ENCODE results near the gene TTBK2.

Gene TTBK2

DNA sequence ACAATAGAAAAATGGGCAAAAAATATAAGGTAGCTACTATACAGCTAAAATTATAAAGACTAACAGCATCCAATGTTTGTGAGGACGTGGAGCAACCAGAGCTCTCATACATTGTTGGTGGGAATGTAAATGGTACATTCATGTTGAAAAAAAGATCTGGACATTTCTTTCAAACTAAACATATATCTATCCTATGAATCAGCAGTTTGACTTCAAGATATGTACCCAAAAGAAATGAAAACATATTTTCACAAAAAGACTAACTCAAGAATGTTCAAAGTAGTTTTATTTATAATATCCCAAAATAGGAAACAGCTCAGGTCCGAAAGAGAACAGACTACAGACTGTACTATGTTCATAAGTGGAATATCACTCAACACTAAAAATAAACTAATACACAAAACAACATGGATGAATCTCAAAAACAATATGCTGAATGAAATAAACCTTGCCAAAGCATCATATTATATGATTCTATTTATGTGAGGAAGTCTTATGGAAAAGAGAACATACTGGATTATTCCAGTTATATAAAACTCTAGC is 8.8 kb upstream of the TTBK2 start:
- Mint-ChIP-seq H3K4me3 (no peak overlapping the region), H3K9me3 (no peaks in the 10 kb centered on the region), H3K36me3 (ENCODE audit: low read depth) (no peaks in the 10 kb centered on the region), H3K27me3 (ENCODE audit: low read depth) (no peaks in the 10 kb centered on the region), H3K4me1 (no peaks in the 10 kb centered on the region), H3K27ac (no peak overlapping the region)
- TF ChIP-seq CTCF (IDR thresholded peaks at IDR 0.05; ENCODE audit: unreplicated experiment in 3 of 3): no peak

- Mint-ChIP-seq H3K9me3 (no peaks in the 10 kb centered on the region), H3K27ac (peak overlapping the region in 2 of 3 experiments; percentile 14 to 63), H3K36me3 (ENCODE audit: low read depth) (no peaks in the 10 kb centered on the region), H3K27me3 (ENCODE audit: low read depth) (no peaks in the 10 kb centered on the region), H3K4me1 (peaks cover 18% of the 10 kb centered on the region), H3K4me3 (peak overlapping the region; percentile 91 to 93 (median 93))
- no peak for TF ChIP-seq CTCF (IDR thresholded peaks at IDR 0.05; ENCODE audit: unreplicated experiment in 3 of 3)
Observed at GRCh38 chr15:42921342-42921731, 759 bp upstream of the TTBK2 start.

DNA sequence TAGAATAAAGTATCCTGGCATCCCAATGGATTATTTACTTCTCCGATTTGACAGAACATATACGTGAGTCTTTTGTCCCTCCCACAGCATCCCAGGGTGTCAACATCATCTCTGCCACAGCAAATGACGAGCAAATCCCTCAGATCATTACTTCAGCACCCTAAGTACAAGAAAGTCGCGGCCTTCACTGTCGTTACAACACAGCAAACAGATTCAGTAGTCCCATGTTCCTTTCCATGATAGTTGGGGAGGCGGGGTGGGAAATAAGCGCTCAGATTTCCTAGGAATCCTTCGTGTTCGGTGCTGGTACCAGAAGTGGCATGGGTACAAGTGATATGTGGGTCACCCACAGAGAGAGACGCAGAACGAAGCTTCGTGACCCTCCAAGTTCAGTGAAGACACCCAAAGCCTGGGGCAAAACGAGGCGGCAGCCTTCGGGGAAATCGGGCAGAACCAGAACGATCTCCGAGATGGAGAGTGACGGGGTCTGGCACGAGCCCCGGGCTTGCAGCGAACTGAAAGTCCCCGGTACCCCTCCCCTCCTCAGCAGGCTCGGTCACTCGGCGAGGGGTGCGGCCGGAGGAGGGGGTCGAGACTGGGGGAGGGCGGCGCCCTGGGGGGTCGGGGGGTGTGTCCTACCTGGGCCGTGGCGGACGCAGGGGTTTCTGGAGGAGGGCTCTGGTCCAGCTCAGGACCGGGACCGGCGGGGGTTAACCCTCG is 619 bp downstream of the TTBK2 start:
- peak overlapping the region; percentile 55 to 78 (median 76) for H3K27ac Mint-ChIP-seq
- no peaks in the 10 kb centered on the region for H3K9me3 Mint-ChIP-seq
- H3K4me1 Mint-ChIP-seq: peaks cover 19% of the 10 kb centered on the region
- H3K27me3 Mint-ChIP-seq (ENCODE audit: low read depth): no peaks in the 10 kb centered on the region
- no peak for TF ChIP-seq CTCF (IDR thresholded peaks at IDR 0.05; ENCODE audit: unreplicated experiment in 3 of 3)
- peak overlapping the region; percentile 91 to 96 (median 95) for H3K4me3 Mint-ChIP-seq
- no peaks in the 10 kb centered on the region for H3K36me3 Mint-ChIP-seq (ENCODE audit: low read depth)

DNA sequence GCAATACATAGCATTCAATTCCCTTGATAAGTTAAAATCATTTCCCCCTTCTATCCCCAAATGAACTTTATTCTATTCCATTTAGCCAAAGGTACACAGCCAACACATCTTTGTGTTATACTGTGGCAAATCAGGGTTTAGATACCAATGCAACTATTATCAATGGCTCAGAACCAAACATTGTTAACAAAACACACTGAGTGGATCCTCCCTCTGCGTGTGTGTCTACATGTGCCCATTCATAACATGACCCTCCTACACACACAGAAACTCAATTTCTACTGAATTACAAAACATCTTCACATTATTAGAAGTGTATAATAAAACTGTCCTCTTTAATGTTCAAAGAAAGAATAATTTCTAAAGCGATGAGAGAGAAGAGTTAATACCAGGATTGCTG is 1.3 kb downstream of the TTBK2 start:
- TF ChIP-seq CTCF (IDR thresholded peaks at IDR 0.05; ENCODE audit: unreplicated experiment in 3 of 3): no peak
- peak overlapping the region; percentile 91 to 96 (median 95) for H3K4me3 Mint-ChIP-seq
- peak overlapping the region; percentile 55 to 78 (median 76) for H3K27ac Mint-ChIP-seq
- H3K4me1 Mint-ChIP-seq: peaks cover 23% of the 10 kb centered on the region
- no peaks in the 10 kb centered on the region for H3K27me3 Mint-ChIP-seq (ENCODE audit: low read depth)
- no peaks in the 10 kb centered on the region for H3K36me3 Mint-ChIP-seq (ENCODE audit: low read depth)
- H3K9me3 Mint-ChIP-seq: no peaks in the 10 kb centered on the region

- H3K4me3 Mint-ChIP-seq: no peak overlapping the region
- peaks cover 23% of the 10 kb centered on the region for H3K4me1 Mint-ChIP-seq
- H3K27me3 Mint-ChIP-seq (ENCODE audit: low read depth): no peaks in the 10 kb centered on the region
- H3K36me3 Mint-ChIP-seq (ENCODE audit: low read depth): no peaks in the 10 kb centered on the region
- H3K27ac Mint-ChIP-seq: no peak overlapping the region
- TF ChIP-seq CTCF (IDR thresholded peaks at IDR 0.05; ENCODE audit: unreplicated experiment in 3 of 3): no peak
- H3K9me3 Mint-ChIP-seq: no peaks in the 10 kb centered on the region
Observed at GRCh38 chr15:42918047-42918446, 2.5 kb downstream of the TTBK2 start.
